Erythroblast (primary cell): ENCODE data around the gene E2F2.

Experiments
- GATA1 ChIP-seq: IDR thresholded peaks from 2 replicates; pipeline ENCODE4 v1.6.1; 2011; ENCODE audit warnings: low read depth, mild to moderate bottlenecking, control low read depth, low read length, moderate library complexity
- POLR2A ChIP-seq: IDR thresholded peaks from 2 replicates; pipeline ENCODE4 v1.6.1; 2011; ENCODE audit warnings: mild to moderate bottlenecking, low read length

DNA sequence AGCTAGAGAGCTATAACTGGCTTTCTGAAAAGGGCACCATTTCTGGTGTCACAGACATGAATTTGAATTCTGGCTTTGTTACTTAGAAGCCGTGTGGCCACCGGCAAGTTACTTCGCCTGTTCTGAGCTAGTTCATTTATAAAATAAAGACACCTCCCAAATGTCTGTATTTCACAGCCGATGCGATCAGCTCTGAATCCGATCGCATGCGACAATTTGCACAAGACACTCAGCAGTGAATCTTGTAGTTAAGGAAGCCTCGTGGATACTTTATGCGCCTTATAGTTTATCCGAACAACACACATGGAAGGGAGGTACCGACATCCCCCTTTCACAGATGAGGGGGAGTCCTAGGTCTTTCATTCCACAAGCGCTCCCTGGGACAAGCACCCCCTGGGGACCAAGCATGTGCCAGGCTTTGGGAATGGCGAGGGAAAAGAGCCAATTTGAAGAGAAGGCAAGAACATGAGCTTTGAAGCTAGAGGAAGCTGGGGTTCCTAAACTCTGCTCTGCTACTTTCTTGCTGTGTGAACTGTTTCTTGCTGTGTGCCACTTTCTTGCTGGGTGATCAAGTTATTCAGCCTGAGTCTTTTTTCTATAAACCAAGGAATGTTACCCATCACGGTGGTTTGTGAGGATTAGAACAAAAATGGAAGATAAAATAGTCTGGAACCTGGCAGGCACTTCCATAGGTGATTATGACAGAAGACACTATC, 24.4 kb upstream of the E2F2 start:
- TF ChIP-seq POLR2A = no peak
- TF ChIP-seq GATA1 = no peak
